Measurements from ENCODE around the gene SRR.

SRR gene

GRCh38 chr17:2343421-2343820 is 39.7 kb downstream of the SRR start:
- DNase-seq (ENCODE audit: low spot score) = no peak

GRCh38 chr17:2344528-2344927 is 40.8 kb downstream of the SRR start:
- no peak for DNase-seq (ENCODE audit: low spot score)

DNA sequence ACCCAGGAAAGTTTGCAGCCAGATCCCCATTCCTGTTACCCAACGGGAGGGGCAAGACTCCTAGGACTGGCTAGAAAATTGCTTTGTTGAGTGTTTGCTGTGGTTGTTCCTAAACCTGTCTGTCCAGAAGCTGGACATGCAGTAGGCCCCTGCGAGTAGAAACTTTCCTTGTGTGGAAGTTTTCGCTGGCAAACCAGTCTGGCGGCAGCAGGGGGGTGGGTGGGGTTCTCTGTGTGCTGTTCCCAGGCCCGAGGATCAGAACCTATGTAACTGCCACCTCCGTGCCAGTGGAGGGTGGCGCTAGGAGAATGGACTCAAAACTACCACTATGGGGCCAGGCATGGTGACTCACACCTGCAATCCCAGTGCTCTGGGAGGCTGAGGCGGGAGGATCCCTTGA is 42.7 kb downstream of the SRR start:
- no peak for DNase-seq (ENCODE audit: low spot score)

GRCh38 chr17:2347805-2348685 is 44.3 kb downstream of the SRR start:
- DNase-seq (ENCODE audit: low spot score) = no peak

DNA sequence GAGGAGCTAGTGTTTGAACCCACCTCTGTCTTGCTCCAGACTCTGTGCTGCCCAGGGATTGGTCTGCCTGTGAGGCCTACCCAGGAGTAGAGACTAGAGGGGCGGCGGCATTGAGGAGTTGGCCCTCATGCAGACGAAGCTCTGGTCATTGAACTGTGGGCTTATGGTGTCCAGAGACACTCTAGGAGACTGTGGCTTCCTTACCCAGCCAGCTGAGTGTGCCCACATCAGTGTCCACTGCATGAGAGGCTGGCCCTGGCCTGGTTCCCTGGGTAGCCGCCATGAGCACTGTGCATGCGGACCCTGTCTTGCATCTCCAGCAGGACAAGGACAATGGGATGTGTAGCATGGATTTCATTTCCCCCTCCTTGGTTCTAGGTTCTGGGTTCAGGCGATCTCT is 47.5 kb downstream of the SRR start:
- no peak for DNase-seq (ENCODE audit: low spot score)

DNA sequence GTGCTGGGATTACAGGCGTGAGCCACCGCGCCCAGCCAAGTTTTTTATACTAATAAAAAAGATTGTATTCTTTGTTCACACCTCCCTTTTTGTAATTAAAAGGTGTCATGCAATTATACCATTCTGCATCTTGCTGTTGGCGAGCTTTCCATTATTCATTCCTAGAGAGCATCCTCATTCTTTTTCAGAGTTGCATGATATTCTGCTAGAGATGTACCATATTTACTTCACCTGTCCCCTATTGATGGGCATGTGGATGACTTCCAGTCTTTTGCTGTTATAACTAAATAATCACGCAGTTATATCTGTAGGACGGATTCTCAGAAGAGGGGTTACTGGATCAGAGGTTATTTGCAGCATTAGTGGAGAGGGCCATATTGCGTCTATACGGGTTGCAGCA is 50.6 kb downstream of the SRR start:
- no peak for DNase-seq (ENCODE audit: low spot score)

GRCh38 chr17:2357237-2357636 is 53.5 kb downstream of the SRR start:
- DNase-seq (ENCODE audit: low spot score) = no peak

- no peak for DNase-seq (ENCODE audit: low spot score)
Observed at GRCh38 chr17:2357931-2358434, 54.2 kb downstream of the SRR start.

GRCh38 chr17:2361010-2361760 is 57.4 kb downstream of the SRR start:
- DNase-seq (ENCODE audit: low spot score) = no peak

DNA sequence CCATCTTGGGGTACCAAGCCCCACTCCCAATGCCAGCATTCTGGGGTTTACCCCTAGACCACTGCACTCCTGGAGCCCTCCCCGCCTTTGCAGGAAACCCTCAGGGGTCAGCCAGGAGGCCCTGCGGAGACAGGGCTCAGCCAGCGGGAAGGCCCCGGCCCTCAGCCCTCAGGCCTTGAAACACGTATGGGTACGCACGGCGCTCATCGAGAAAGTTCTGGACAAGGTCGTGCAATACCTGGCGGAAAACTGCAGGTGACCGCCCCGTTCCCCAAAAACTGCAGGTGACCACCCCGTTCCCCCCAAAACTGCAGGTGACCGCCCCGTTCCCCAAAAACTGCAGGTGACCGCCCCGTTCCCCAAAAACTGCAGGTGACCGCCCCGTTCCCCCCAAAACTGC is 58.3 kb downstream of the SRR start:
- DNase-seq (ENCODE audit: low spot score) = no peak

- no peak for DNase-seq (ENCODE audit: low spot score)
Observed at GRCh38 chr17:2362416-2362815, 58.7 kb downstream of the SRR start.

DNA sequence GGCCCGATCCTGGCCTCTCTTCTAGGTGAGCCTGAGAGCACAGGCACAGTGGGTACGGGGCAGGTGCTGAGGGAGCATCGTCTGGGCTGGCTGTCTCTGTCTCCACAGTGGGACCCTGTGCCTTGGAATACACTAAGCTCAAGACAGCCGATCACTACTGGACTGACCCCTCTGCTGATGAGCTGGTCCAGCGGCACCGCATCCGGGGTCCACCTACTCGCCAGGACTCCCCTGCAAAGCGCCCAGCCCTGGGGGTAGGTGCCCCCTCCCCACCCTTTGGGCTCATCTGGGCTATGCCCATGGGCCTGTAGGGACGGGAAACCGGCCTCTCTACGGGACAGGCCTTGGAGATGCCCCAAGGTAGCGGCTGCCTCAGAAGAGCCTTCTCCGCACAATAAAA is 59.1 kb downstream of the SRR start:
- no peak for DNase-seq (ENCODE audit: low spot score)

DNA sequence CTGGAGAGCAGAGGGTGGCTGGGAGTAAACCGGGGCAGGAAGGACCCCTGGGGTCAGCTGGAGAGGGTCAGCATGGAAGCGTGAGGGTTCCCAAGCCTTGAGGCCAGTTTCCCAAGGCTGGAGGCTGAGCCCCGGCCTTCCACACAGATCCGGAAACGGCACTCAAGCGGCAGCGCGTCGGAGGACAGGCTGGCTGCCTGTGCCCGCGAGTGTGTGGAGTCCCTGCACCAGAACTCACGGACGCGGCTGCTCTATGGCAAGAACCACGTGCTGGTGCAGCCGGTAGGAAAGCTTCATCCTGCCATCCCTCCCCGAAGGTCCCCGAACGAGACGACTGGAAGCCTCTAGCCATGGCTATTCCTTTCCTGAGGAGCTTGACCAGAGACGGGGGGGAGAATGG is 59.6 kb downstream of the SRR start:
- no peak for DNase-seq (ENCODE audit: low spot score)

GRCh38 chr17:2363851-2364762 is 60.4 kb downstream of the SRR start:
- DNase-seq (ENCODE audit: low spot score) = no peak

DNA sequence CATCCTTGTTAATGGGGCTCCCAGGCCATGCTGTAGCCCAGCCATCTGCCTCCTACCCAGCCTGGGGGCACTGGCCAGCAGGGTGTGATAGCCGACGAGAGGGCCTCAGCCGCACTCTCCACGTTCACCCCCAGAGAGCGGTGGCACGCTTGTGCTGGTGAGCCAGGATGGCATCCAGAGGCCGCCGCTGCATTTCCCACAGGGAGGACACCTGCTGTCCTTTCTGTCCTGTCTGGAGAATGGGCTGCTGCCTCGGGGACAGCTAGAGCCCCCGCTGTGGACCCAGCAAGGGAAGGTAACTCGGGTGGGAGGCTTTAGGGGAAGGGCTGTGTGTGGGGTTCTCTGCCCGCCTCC is 61.0 kb downstream of the SRR start:
- no peak for DNase-seq (ENCODE audit: low spot score)

DNA sequence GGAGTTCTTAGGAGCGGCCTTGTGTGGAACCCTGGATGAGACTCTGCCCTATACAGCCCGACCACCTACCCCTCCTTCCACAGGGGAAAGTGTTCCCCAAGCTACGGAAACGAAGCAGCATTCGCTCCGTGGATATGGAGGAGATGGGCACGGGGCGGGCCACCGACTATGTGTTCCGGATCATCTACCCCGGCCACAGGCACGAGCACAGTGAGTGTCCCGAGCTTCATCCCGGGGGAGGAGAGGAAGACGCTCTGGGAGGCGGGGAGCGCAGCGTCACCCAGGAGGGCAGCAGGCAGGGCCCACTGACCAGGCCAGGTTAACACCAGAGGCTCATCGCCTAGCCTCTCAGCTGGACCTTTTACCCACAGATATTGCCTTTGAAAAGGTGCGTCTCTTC is 61.4 kb downstream of the SRR start:
- DNase-seq (ENCODE audit: low spot score) = no peak

DNA sequence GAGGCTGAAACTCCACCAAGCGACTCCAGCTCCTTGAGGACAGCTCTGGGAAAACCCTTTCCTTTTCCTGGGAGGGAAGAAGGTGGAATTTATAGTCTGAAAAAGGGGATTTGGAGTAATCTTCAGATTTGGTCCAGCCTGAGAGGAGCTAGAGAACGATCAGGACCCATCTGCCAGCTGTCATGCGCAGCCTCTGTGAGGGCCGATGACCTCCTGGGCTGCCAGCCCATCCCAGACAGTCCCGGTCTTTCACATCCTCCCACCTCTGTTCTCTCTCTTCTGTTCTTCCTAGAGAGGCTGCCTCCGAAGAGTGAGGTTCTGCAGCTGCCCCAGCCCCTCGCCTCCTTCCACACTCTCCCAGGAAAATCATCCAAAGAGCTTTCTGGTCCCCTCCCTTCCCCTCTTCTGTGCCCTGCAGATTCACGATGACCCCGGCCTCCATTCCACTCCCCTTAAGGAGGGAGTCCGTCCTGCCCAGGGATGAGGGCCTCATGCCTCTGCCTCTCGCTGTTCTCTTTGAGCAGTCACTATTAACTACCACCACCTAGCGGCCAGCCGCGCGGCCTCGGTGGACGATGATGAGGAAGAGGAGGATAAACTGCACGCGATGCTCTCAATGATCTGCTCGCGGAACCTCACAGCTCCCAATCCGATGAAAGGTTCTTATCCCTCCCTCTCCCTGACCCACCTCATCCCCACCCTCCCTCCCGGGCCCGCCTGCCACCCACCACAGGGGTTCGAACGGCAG is 63.2 kb downstream of the SRR start:
- no peak for DNase-seq (ENCODE audit: low spot score)

DNA sequence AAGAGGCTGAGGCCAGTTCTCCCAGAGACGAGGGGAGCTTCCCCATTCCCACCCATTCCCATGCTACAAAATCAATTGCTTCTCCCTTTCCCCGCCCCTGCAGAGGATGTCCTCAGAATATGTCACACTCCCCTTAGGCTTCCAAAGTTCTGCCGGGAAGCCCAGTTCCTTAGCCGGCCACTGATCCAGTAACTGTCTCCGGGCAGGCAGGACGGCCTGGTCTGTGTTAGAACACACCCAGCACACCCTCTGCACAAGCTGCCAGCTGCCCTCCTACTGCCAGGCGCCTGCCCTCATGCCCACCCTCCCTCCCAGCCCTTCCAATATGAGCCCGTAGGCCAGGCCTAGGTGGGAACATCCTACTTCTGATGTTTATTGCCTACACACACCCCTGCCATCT is 64.6 kb downstream of the SRR start:
- no peak for DNase-seq (ENCODE audit: low spot score)

GRCh38 chr17:2369039-2369438 is 65.3 kb downstream of the SRR start:
- no peak for DNase-seq (ENCODE audit: low spot score)

DNA sequence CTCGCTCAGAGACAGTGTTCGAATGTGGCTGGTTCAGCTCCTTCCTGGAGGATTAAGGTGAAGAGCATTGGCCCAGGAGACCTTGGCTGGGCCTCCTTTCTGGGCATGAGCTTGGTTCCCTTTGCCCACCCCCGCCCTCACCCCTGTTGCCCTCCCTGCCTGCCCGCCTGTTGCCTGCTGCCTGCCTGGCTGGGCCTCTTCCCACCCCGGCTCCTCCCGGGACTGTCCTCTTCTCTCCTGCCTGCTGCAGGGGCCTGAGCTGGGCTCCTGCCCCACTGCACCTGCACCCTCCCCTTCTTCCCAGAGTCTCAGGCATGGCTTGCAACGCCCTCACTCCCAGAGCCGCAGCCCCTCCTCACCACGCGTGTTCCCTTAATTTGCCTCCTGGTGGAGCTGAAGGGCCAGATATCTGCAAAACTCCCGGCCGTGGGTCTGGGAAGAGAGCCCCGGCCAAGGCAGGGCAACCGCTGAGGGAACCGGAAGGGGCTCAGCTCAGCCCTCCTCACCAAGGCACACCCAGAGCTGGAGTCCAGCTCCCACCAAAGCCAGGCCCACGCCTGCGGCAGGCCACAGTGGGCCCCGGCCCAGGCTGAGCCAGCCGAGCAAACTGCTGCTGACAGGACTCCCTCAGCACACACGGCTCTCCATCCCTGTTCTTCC is 65.9 kb downstream of the SRR start:
- DNase-seq (ENCODE audit: low spot score) = no peak

DNA sequence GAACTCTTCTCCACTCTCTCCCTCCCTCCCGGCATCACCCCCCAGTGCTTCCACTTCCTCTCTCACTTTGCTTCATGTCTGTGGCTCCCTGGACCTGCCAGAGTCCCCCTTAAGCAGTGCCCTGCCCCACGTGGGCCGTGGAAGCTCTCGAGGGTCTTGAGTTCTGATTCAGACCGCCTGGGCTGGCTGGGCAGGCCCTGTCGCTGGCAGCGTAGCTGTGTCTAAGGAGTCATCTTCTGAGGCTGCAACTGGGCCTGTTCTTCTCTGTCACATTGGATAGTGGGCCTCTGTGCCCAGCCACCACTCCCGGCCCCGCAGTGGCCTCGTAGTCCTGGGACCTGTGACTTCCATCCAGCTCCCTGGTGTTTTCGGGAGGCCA is 66.5 kb downstream of the SRR start:
- no peak for DNase-seq (ENCODE audit: low spot score)
